NCI-H1048 (cell line): Measurements from ENCODE around the gene C1orf232.

ENCODE experiments used
- DNase-seq: peaks from one replicate; lab custom pipeline; 2025; lab: John Stamatoyannopoulos, UW

The C1orf232 gene

DNA sequence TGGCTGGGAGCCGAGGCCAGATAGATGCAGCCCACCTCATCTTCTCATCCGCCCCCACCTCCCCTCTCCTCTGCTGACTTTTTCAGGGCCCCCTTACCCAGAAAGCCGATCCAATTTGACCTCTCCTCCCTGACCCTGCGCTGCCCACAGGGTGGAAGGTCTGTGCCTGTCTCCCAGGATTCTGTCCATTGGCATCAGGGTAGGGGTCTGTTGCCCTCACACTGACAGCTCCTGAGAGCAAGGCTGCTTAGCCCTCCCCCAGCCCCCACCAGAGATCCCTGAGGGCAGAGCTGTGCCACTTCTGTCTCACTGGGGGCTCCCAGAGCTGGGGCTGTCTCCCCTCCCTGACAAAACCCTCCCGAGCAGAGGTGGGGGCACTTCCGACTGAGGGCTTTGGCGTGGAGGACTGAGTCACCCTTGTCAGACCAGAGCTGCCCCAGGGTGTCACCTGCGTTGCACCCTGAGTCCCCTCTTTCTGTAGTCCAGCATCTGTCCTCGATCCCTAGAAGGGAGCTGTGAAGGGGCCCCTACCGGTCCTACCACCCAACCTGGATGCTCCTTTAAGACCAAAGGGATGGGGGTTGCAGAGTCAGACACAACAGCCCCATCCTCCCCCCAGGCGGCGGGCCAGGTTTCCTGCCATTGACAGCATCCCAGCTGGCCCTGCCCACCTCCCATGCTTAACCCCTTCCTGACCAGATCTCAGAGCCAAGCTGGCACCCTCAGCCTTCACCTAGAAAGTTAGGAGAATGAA lies 12.3 kb downstream of the C1orf232 start:
- DNase-seq: no peak

DNA sequence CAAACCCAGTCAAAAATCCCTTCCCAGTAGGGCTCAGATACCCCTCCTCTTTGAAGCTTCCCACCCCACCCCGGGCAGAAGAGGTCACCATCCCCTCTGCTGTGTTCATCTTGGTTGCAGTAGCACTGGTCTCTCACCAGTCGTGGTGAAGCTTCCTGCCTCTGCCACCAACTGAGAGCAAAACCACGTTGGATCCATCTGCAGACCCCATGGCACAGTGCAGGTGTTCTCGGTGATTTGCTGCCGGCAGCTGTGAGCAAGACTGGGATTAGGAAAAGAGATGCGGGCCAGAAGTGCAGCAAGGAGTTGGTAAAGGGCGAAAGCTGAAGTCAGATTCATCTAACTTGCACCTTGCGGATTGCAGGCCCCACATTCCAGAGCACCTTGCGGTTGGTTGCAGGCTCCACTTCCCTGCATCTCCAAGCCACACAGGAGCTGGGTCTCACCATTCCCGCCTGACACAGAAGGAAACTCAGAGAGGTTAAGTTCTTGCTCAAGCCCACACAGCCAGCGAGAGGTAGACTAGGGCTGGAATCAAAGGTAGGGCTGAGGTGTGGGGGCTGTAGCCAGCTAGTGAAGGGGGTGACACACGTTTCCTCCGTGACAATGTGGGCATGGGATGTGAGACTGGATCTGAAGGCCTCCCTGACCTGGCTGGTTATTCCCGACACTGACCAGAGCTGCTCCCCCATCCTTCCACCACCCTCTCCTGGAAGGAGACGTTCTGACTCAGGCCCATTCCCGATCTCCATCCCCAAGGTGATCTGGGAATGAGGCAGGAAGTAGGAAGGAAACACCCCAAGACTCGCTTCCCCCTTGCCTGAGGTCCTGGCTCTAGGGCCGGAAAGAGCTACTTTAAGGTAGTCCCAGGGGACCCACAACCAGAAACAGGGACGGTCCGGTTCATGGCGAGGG lies 13.1 kb downstream of the C1orf232 start:
- no peak for DNase-seq

DNA sequence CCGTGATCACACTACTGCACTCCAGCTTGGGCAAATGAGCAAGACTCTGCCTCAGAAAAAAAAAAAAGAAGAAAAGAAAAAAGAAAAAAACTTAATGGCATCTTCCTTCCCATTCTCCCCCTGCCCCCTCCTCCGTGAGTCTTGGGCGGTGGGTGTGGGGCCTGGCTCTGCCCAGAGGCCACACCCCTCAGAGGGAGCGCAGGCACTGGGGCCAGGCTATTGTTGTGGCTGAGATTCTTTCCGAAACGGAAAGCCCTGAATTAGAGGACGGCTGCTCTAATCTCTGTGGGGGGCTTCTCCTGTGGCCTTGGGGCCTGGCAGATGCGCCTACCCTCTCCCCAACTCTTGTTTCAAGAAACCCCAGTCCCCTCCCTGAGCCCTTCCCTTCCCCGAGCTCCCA lies 14.0 kb downstream of the C1orf232 start:
- DNase-seq: no peak

DNA sequence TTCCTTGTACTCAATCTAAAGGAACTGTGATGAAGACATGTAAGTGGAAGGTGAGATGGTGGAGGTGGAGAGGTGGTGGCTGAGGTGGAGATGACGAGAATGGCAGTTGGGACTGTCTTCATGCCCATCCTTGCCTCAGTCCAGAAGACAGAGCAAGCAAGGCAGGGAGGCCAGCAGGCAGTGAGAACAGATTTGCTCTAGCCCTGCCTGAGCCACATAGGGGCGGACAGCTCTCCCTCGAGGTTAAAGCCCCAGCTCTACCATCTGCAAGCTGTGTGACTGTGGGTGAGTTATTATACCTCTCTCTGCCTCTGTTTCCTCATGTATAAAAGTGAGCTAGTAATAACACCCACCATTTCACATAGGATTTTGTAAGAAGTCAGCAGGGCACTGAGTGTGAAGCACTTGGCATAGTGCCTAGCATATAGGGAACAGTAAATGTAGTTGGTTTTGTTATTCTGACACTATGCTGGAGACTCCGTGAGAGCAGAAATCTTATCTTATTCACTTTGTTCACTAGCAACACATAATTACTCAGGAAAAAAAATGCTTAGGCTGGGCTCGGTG lies 14.7 kb downstream of the C1orf232 start:
- no peak for DNase-seq

DNA sequence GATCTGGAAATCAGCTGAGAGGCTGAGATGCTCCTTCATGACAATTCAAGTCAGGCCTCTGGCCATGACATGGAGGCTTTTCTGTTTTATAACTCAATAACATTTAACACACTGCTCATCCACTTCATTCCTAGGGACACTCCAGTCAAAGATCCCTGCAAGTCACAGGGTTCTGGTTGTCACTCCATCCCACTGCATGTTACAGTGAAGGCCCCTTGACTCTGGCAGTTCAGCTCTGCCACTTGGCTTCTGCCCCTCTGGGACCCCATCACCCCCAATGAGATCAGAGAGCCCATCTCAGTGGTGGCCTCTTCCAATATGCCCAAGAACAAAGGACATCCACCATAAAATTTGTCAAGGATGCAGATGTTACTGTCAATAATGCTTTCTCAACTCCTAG lies 19.9 kb downstream of the C1orf232 start:
- no peak for DNase-seq

DNA sequence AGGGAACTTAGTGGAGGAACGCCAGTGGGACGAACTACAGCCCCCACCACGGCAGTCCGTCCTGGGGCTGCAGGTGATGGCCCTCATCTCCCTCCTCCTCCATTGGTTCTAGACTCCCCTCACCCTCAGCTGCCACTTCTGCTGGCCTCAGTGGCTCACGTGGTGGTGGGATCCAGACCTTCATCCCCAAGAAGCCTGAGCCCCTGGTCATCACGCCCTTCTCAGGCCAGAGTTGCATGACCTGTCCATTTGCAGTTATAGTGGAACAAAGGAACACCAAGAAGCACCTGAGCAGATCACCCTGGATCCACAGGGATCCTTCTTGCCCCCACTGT lies 22.8 kb downstream of the C1orf232 start:
- no peak for DNase-seq

DNA sequence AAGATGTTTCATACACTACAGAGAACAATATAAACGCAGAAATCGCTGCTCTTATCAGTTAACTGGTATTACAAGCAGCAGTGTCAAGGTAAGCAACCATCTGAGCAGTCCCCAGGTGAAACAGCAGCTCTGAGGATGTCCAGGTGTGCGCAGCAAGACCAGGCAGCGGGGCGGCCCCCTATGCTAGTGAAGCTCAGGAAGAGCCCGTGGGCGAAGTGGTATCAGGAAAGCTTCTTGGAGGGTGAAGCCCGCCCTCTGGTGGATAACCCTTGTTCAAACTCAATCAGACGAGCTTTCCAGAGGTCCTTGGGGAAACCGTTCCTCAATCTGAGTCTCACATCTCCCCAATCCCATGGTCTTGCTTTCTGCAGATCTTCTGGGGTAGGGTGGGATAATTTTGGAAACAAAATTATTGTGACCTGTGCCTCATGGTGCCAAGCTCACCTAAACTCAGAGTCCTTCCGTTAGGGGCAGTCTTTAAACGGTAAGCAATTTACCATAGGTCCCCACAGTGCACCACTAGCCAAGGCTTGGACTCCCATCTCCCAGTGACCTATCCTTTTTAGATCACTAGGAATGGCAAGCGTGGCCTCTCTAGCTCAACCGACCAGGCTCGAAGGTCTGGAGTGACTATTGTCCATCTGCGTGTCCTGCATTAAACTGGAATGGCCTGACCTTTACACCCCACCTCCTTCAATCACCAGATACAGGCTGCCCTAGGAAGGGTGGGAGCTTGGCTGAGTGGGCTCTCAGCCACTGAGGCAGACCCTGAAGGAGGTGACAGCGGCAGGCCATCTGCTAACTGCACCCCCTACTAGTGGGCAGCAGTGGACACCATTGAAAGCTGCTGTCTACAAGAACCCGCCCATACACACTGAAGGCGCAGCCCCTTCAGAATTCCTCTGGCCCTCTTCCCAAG lies 23.5 kb downstream of the C1orf232 start:
- peak; percentile 74 for DNase-seq

DNA sequence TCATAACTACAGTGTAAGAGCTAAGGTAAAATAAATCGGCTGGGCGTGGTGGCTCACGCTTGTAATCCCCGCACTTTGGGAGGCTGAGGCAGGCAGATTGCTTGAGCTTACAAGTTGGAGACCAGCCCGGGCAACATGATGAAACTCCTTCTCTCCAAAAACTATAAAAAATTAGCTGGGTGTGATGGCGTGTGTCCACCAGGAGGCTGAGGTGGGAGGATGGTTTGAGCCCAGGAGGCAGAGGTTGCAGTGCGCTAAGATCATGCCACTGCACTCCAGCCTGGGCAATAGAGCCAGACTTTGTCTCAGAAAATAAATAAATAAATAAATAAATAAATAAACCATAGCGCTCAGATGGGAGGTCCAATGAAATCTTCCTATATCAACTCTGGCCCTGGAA lies 26.6 kb downstream of the C1orf232 start:
- no peak for DNase-seq

DNA sequence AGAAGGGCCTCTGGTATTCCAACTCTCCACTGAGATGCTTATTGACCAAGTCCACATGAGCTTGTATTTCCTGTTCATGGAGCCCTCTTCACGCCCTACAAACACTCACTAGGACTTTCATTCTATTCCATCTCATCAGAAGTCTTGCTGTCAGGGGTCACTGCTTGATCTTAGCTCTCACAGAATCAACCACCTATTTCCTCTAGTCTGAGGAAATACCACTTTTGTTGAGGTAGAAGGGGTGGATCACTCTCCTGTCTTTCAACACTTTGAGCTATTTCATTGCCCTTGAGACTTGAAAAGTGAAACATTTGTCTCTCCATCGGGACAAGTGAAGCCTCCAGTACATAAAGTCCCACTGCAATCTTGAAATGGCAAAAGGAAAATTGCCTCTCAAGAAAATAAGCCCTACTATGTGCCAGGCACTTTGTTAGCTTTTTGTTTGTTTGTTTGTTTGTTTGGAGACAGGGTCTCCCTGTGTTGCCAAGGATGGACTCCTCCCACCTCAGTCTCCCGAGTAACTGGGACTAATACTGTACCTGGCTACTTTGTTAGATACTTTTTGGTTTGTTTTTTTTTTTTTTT lies 29.7 kb downstream of the C1orf232 start:
- no peak for DNase-seq

DNA sequence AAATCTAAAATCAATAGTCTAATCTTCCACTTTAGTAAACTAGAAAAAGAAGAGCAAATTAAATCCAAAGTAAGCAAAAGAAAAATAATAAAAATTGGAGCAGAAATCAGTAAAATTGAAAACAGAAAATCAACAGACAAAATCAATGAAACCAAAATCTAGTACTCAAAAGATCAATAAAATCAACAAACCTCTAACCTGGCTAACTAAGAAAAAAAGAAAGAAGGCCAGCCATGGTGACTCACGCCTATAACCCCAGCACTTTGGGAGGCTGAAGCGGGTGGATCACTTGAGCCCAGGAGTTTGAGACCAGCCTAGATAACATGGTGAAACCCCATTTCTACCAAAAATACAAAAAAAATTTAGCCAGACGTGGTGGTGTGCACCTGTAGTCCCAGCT lies 34.3 kb downstream of the C1orf232 start:
- no peak for DNase-seq

DNA sequence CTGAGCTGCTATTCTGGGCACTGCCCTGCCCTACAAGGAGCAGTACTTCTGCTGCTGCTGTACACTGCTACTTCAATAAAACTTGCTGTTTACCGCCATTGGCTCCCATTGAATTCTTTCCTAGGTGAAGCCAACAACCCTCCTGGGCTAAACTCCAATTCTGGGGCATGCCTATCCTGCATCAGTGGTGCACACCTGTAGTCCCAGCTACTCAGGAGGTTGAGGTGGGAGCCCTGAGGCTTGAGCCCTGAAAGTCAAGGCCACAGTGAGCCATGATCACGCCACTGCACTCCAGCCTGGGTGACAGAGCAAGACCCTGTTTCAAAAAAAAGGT lies 36.0 kb downstream of the C1orf232 start:
- no peak for DNase-seq

DNA sequence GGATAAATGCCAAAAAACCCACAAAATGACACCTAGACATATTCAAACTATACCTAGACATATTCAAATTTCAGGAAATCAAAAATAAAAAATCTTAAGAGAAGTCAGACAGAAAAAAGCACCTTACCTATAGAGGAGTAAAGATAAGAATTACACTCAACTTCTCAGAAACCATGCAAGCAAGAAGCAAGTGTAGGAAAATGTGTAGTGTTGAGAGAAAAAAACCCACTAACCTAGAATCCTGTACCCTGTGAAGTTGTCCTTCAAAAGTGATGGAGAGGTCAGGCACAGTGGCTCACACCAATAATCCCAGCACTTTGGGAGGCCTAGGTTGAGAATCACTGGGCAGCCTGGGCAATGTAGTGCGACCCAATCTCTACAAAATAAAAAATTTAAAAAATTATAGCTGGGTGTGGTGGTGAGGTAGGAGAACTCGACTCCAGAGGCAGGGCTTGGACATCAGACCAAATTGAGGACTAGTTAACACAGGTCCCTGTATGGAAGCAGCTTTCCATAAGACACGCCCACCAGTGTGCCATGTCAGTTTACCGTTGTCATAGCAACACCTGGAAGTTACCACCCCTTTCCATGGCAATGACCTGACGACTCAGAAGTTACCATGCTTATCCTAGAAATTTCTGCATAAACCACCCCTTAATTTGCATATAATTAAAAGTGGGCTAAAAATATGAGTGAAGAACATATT lies 36.5 kb downstream of the C1orf232 start:
- no peak for DNase-seq

GRCh38 chr1:26130695-26131094 lies 38.1 kb downstream of the C1orf232 start:
- DNase-seq: no peak

DNA sequence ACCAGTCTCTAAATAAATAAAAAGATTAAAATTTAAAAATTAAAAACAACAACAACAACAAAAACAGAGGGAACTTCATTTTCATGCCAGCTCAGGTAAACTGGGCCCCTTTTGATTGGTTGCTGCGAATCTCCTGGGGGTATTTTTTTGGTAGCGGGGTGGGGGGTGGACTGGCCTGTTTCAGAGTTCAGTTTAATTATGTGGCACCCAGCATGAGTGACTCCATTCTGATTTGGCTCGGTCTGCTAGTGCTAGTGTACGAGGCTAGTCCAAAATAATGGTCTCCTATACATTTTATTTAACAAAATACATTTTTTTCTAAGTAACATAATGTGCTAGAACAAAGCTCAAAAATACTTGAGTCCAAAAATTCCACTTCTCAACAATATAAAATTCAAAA lies 39.0 kb downstream of the C1orf232 start:
- DNase-seq: no peak

- DNase-seq: no peak
Observed at GRCh38 chr1:26127235-26128163, 41.3 kb downstream of the C1orf232 start.

- DNase-seq: peak; percentile 33
Observed at GRCh38 chr1:26126321-26127084, 42.3 kb downstream of the C1orf232 start.

GRCh38 chr1:26125946-26126320 lies 42.8 kb downstream of the C1orf232 start:
- no peak for DNase-seq

- no peak for DNase-seq
Observed at GRCh38 chr1:26125382-26125781, 43.4 kb downstream of the C1orf232 start.
